Endothelial cell (in vitro differentiated cells): ENCODE results near the gene SLC35C1. TPM values are rescaled to one million over a fixed set of nuclear protein-coding genes. Genes with fewer than 3 reads are reported as not detected.

Experiments
- DNase-seq: peaks from one replicate; pipeline ENCODE4 v3.0.0; 2021; ENCODE audit warnings: low spot score
- H3K27ac Mint-ChIP-seq: one replicate; pipeline ENCODE4 v1.8.0; 2021; ENCODE audit warnings: mixed read lengths, inconsistent platforms; ENCODE audit not compliant: unreplicated experiment
- H3K27me3 Mint-ChIP-seq: one replicate; pipeline ENCODE4 v1.8.0; 2021; ENCODE audit warnings: mild to moderate bottlenecking, moderate library complexity, mixed read lengths, inconsistent platforms; ENCODE audit not compliant: unreplicated experiment
- H3K36me3 Mint-ChIP-seq: one replicate; pipeline ENCODE4 v1.8.0; 2021; ENCODE audit warnings: mild to moderate bottlenecking, low read depth, mixed read lengths, inconsistent platforms; ENCODE audit not compliant: unreplicated experiment
- H3K4me1 Mint-ChIP-seq: one replicate; pipeline ENCODE4 v1.8.0; 2021; ENCODE audit warnings: mild to moderate bottlenecking, mixed read lengths, inconsistent platforms; ENCODE audit not compliant: unreplicated experiment
- H3K4me3 Mint-ChIP-seq: one replicate; pipeline ENCODE4 v1.8.0; 2021; ENCODE audit warnings: mild to moderate bottlenecking, mixed read lengths, inconsistent platforms; ENCODE audit not compliant: unreplicated experiment
- H3K9me3 Mint-ChIP-seq: one replicate; pipeline ENCODE4 v1.8.0; 2021; ENCODE audit warnings: mixed read lengths, inconsistent platforms; ENCODE audit not compliant: unreplicated experiment
- CTCF ChIP-seq: fragments of 200-600 bp; sonication (generic); IDR thresholded peaks from one replicate; pipeline ENCODE4 v1.5.0; 2021; ENCODE audit warnings: antibody characterized with exemption; ENCODE audit not compliant: unreplicated experiment
- total RNA-seq: library from RNA; stranded (reverse); fragmentation: NEBNext Ultra II Directional; extraction: Animal tissue kit (Norgen Biotek cat#: 25700); gene quantifications from one replicate; pipeline ENCODE4 v1.2.1, GENCODE V29; 2021; ENCODE audit not compliant: unreplicated experiment

SLC35C1 gene
- total RNA-seq, 1 donor from 2014 or later: 13.9 TPM

- H3K4me3 Mint-ChIP-seq: no peak overlapping the region
- no peak for DNase-seq
- H3K9me3 Mint-ChIP-seq: no peaks in the 10 kb centered on the region
- no peak for TF ChIP-seq CTCF
- no peak overlapping the region for H3K27ac Mint-ChIP-seq
- H3K4me1 Mint-ChIP-seq: peaks cover 6% of the 10 kb centered on the region
- no peaks in the 10 kb centered on the region for H3K36me3 Mint-ChIP-seq
- peaks cover 4% of the 10 kb centered on the region for H3K27me3 Mint-ChIP-seq
Observed at GRCh38 chr11:45795379-45795778, 9.6 kb upstream of the SLC35C1 start.

GRCh38 chr11:45796461-45796861 is 8.5 kb upstream of the SLC35C1 start:
- peaks cover 4% of the 10 kb centered on the region for H3K27me3 Mint-ChIP-seq
- H3K27ac Mint-ChIP-seq: no peak overlapping the region
- no peaks in the 10 kb centered on the region for H3K9me3 Mint-ChIP-seq
- no peak for TF ChIP-seq CTCF
- no peaks in the 10 kb centered on the region for H3K36me3 Mint-ChIP-seq
- H3K4me3 Mint-ChIP-seq: no peak overlapping the region
- DNase-seq: no peak
- peaks cover 6% of the 10 kb centered on the region for H3K4me1 Mint-ChIP-seq

GRCh38 chr11:45798793-45799441 is 6.0 kb upstream of the SLC35C1 start:
- Mint-ChIP-seq H3K36me3 (peaks cover 3% of the 10 kb centered on the region), H3K27me3 (peaks cover 11% of the 10 kb centered on the region), H3K27ac (no peak overlapping the region), H3K4me1 (peaks cover 4% of the 10 kb centered on the region), H3K9me3 (no peaks in the 10 kb centered on the region), H3K4me3 (no peak overlapping the region)
- no peak for TF ChIP-seq CTCF
- no peak for DNase-seq

- TF ChIP-seq CTCF: no peak
- no peaks in the 10 kb centered on the region for H3K9me3 Mint-ChIP-seq
- no peak overlapping the region for H3K27ac Mint-ChIP-seq
- DNase-seq: no peak
- H3K27me3 Mint-ChIP-seq: peaks cover 11% of the 10 kb centered on the region
- no peak overlapping the region for H3K4me3 Mint-ChIP-seq
- H3K4me1 Mint-ChIP-seq: no peaks in the 10 kb centered on the region
- peaks cover 3% of the 10 kb centered on the region for H3K36me3 Mint-ChIP-seq
Observed at GRCh38 chr11:45799562-45799961, 5.4 kb upstream of the SLC35C1 start.

GRCh38 chr11:45800261-45800660 is 4.7 kb upstream of the SLC35C1 start:
- Mint-ChIP-seq H3K4me1 (no peaks in the 10 kb centered on the region), H3K4me3 (no peak overlapping the region), H3K36me3 (peaks cover 3% of the 10 kb centered on the region), H3K27me3 (peaks cover 11% of the 10 kb centered on the region), H3K27ac (no peak overlapping the region), H3K9me3 (no peaks in the 10 kb centered on the region)
- no peak for TF ChIP-seq CTCF
- DNase-seq: no peak
